Colon (tissue), 2 donors: ENCODE results near the gene MSH3.

Experiments used
- FAIRE-seq: peaks from 2 replicates; lab custom pipeline; 2012; peaks lifted over from hg19 to GRCh38; lab: Jason Lieb, UNC
- donor health status: control.
- donor health status: control.

MSH3 gene

GRCh38 chr5:80912479-80912878 is 258.0 kb downstream of the MSH3 start:
- no peak for FAIRE-seq

GRCh38 chr5:80915716-80916115 is 261.3 kb downstream of the MSH3 start:
- FAIRE-seq, result no peak

GRCh38 chr5:80916676-80917075 is 262.2 kb downstream of the MSH3 start:
- no peak for FAIRE-seq

GRCh38 chr5:80917631-80918030 is 263.2 kb downstream of the MSH3 start:
- FAIRE-seq, result no peak

- no peak for FAIRE-seq
Measured at GRCh38 chr5:80919678-80920196, 265.3 kb downstream of the MSH3 start.

GRCh38 chr5:80920333-80920732 is 265.9 kb downstream of the MSH3 start:
- no peak for FAIRE-seq

- no peak for FAIRE-seq
Measured at GRCh38 chr5:80921026-80921425, 266.6 kb downstream of the MSH3 start.

- no peak for FAIRE-seq
Measured at GRCh38 chr5:80925931-80926330, 271.5 kb downstream of the MSH3 start.
